ENCODE data around the gene PLXNA4.

Gene PLXNA4

GRCh38 chr7:132160611-132161532 lies 415.4 kb downstream of the PLXNA4 start:
- no peak for FAIRE-seq

- no peak for FAIRE-seq
Measured at GRCh38 chr7:132158841-132159240, 417.4 kb downstream of the PLXNA4 start.

GRCh38 chr7:132158166-132158565 lies 418.1 kb downstream of the PLXNA4 start:
- FAIRE-seq, result no peak

GRCh38 chr7:132155715-132156114 lies 420.6 kb downstream of the PLXNA4 start:
- FAIRE-seq, result no peak

GRCh38 chr7:132154695-132155471 lies 421.4 kb downstream of the PLXNA4 start:
- no peak for FAIRE-seq

GRCh38 chr7:132154248-132154647 lies 422.0 kb downstream of the PLXNA4 start:
- FAIRE-seq, result no peak

- FAIRE-seq, result no peak
Measured at GRCh38 chr7:132152131-132152889, 424.0 kb downstream of the PLXNA4 start.

GRCh38 chr7:132150711-132151110 lies 425.6 kb downstream of the PLXNA4 start:
- no peak for FAIRE-seq

- no peak for FAIRE-seq
Measured at GRCh38 chr7:132149436-132150304, 426.6 kb downstream of the PLXNA4 start.

- FAIRE-seq, result no peak
Measured at GRCh38 chr7:132148876-132149275, 427.4 kb downstream of the PLXNA4 start.

- no peak for FAIRE-seq
Measured at GRCh38 chr7:132145466-132145865, 430.8 kb downstream of the PLXNA4 start.

- no peak for FAIRE-seq
Measured at GRCh38 chr7:132145063-132145462, 431.2 kb downstream of the PLXNA4 start.

GRCh38 chr7:132142006-132142405 lies 434.3 kb downstream of the PLXNA4 start:
- FAIRE-seq, result no peak

GRCh38 chr7:132141109-132141508 lies 435.2 kb downstream of the PLXNA4 start:
- no peak for FAIRE-seq

- FAIRE-seq, result no peak
Measured at GRCh38 chr7:132140341-132140740, 435.9 kb downstream of the PLXNA4 start.

- FAIRE-seq, result no peak
Measured at GRCh38 chr7:132138817-132139216, 437.5 kb downstream of the PLXNA4 start.

GRCh38 chr7:132137681-132138080 lies 438.6 kb downstream of the PLXNA4 start:
- FAIRE-seq, result no peak

- no peak for FAIRE-seq
Measured at GRCh38 chr7:132135746-132136385, 440.4 kb downstream of the PLXNA4 start.

GRCh38 chr7:132134814-132135445 lies 441.3 kb downstream of the PLXNA4 start:
- no peak for FAIRE-seq

GRCh38 chr7:132133501-132133900 lies 442.8 kb downstream of the PLXNA4 start:
- no peak for FAIRE-seq

GRCh38 chr7:132131196-132131595 lies 445.1 kb downstream of the PLXNA4 start:
- FAIRE-seq, result no peak
